A549 (cell line): ENCODE data around the gene DCAF10.
"Not testable (repeated sequence)": the region's sequence is repeated elsewhere in the genome, so short reads cannot be mapped to it uniquely, and the experiment has no call there.

ENCODE experiments used
- CTCF ChIP-seq: fragments of >200 bp; sonication (Bioruptor Twin); formaldehyde crosslinking; IDR thresholded peaks from 3 replicates; pipeline ENCODE4 v1.5.1; 2016
- POLR2A ChIP-seq: IDR thresholded peaks from 2 replicates; pipeline ENCODE4 v1.6.1; 2012; ENCODE audit warnings: mild to moderate bottlenecking, low read length
- SMC3 ChIP-seq: fragments of >200 bp; sonication (Bioruptor Twin); formaldehyde crosslinking; IDR thresholded peaks from 3 replicates; pipeline ENCODE4 v1.6.1; 2018; ENCODE audit warnings: inconsistent platforms
- TP53 ChIP-seq: fragments of 250-450 bp; sonication (Bioruptor Pico); IDR thresholded peaks from 2 replicates; pipeline ENCODE4 v1.5.0; 2021; ENCODE audit warnings: mild to moderate bottlenecking, moderate library complexity

GRCh38 chr9:37909836-37910235 lies 109.2 kb downstream of the DCAF10 start:
- TF ChIP-seq POLR2A; CTCF; TP53 (CRISPR knock-in tag); SMC3: not testable (repeated sequence)
